DOHH2 (cell line): ENCODE measurements around the gene USH1C.

Experiments
- H3F3A ChIP-seq: fragments of 200-600 bp; sonication (generic), shearing (Covaris generic); 2 replicates; pipeline ENCODE4 v1.6.0; 2016; ENCODE audit warnings: antibody characterized with exemption, mild to moderate bottlenecking; ENCODE audit not compliant: control insufficient read depth, insufficient read depth
- H3K27ac ChIP-seq: fragments of 200-600 bp; sonication (generic); 2 replicates; pipeline ENCODE4 v1.5.1; 2014; ENCODE audit warnings: low read depth, mild to moderate bottlenecking, low read length, moderate library complexity
- H3K27me3 ChIP-seq: fragments of 200-600 bp; sonication (generic); 2 replicates; pipeline ENCODE4 v1.6.1; 2014; ENCODE audit warnings: mild to moderate bottlenecking, low read length, mixed read lengths; ENCODE audit not compliant: control insufficient read depth
- H3K36me3 ChIP-seq: fragments of 200-600 bp; sonication (generic); 2 replicates; pipeline ENCODE4 v1.6.1; 2014; ENCODE audit warnings: mild to moderate bottlenecking, low read length, moderate library complexity, mixed read lengths; ENCODE audit not compliant: control insufficient read depth
- H3K4me1 ChIP-seq: fragments of 200-600 bp; sonication (generic); 2 replicates; pipeline ENCODE4 v1.6.1; 2014; ENCODE audit warnings: mild to moderate bottlenecking, low read length, mixed read lengths; ENCODE audit not compliant: control insufficient read depth
- H3K4me2 ChIP-seq: fragments of 200-600 bp; sonication (generic); 2 replicates; pipeline ENCODE4 v1.6.0; 2014; ENCODE audit warnings: mild to moderate bottlenecking, low read length, moderate library complexity
- H3K4me3 ChIP-seq: fragments of 200-600 bp; sonication (generic); 2 replicates; pipeline ENCODE4 v1.5.1; 2014; ENCODE audit warnings: mild to moderate bottlenecking, low read length, mixed read lengths
- H3K79me2 ChIP-seq: fragments of 200-600 bp; sonication (generic); 2 replicates; pipeline ENCODE4 v1.6.1; 2014; ENCODE audit warnings: mild to moderate bottlenecking, low read length, mixed read lengths; ENCODE audit not compliant: control insufficient read depth
- H3K9me2 ChIP-seq: fragments of 200-600 bp; sonication (generic); replicated peaks from 2 replicates; pipeline ENCODE4 v1.6.1; 2014; ENCODE audit warnings: mild to moderate bottlenecking, low read length, mixed read lengths; ENCODE audit not compliant: control insufficient read depth
- H3K9me3 ChIP-seq: fragments of 200-600 bp; sonication (generic); 2 replicates; pipeline ENCODE4 v1.6.1; 2014; ENCODE audit warnings: antibody characterized with exemption, low read length, mixed read lengths; ENCODE audit not compliant: control insufficient read depth, insufficient read depth
- H4K20me1 ChIP-seq: fragments of 200-600 bp; sonication (generic); 2 replicates; pipeline ENCODE4 v1.6.0; 2014; ENCODE audit warnings: low read depth, mild to moderate bottlenecking, antibody characterized with exemption, low read length, moderate library complexity; ENCODE audit not compliant: control insufficient read depth, insufficient read depth
- EZH2phosphoT487 ChIP-seq: fragments of 200-600 bp; sonication (generic); IDR thresholded peaks from 2 replicates; pipeline ENCODE4 v1.6.1; 2017; ENCODE audit warnings: borderline replicate concordance, mild to moderate bottlenecking, antibody characterized with exemption, low read length, moderate library complexity, mixed read lengths
- TF ChIP-seq, protein P1 (sequence below): fragments of 200-600 bp; sonication (generic); IDR thresholded peaks from one replicate; pipeline ENCODE4 v1.5.1; 2014; ENCODE audit warnings: antibody characterized with exemption, mild to moderate bottlenecking, low read depth, low read length; ENCODE audit not compliant: poor library complexity, severe bottlenecking

USH1C gene

DNA sequence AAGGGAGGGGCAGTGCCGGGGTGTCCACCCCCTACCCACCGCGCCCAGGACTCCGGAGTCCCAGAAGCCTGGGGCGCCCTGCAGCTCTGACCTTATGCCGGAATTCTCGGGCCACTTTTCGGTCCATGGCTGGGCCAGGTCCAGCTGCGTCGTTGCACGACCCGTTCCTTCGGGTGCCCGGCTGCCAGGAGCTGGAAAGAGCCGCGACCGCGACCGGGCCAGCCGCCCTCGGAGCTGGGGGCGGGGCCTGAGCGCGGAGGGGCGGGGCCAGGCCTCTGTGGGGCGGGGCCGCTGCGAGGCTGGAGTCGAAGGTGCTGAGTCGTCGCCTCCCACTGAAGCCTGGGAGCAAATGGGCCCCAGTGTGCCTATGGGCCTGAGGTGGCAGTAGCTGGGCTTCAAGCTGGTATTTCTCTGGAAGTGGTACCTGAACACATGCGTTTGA is at the start of gene USH1C:
Gene USH1C, minus strand, starts transcription at position 236 of the 442 bp plus-strand sequence. Its CDS starts 109 bp downstream, at position 127.
- H3K4me3 ChIP-seq = no peak within 1 kb of the TSS
- H3K27ac ChIP-seq = no peak within 1 kb of the TSS
- H3K4me2 ChIP-seq = no peak within 1 kb of the TSS
- H3K9me2 ChIP-seq = no peaks in the 10 kb centered on the region
- no peaks in the 10 kb centered on the region for H4K20me1 ChIP-seq
- H3F3A ChIP-seq = no peaks in the 10 kb centered on the region
- no peaks in the 10 kb centered on the region for H3K9me3 ChIP-seq
- H3K4me1 ChIP-seq = no peaks in the 10 kb centered on the region
- H3K27me3 ChIP-seq = peaks cover 2% of the 10 kb centered on the region; the same call in 1 of the 2 replicates
- no peaks in the 10 kb centered on the region for H3K36me3 ChIP-seq
- no peaks in the 10 kb centered on the region for H3K79me2 ChIP-seq
- TF ChIP-seq EZH2phosphoT487 = no peak
- TF ChIP-seq, protein P1, sequence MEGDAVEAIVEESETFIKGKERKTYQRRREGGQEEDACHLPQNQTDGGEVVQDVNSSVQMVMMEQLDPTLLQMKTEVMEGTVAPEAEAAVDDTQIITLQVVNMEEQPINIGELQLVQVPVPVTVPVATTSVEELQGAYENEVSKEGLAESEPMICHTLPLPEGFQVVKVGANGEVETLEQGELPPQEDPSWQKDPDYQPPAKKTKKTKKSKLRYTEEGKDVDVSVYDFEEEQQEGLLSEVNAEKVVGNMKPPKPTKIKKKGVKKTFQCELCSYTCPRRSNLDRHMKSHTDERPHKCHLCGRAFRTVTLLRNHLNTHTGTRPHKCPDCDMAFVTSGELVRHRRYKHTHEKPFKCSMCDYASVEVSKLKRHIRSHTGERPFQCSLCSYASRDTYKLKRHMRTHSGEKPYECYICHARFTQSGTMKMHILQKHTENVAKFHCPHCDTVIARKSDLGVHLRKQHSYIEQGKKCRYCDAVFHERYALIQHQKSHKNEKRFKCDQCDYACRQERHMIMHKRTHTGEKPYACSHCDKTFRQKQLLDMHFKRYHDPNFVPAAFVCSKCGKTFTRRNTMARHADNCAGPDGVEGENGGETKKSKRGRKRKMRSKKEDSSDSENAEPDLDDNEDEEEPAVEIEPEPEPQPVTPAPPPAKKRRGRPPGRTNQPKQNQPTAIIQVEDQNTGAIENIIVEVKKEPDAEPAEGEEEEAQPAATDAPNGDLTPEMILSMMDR = no peak

DNA sequence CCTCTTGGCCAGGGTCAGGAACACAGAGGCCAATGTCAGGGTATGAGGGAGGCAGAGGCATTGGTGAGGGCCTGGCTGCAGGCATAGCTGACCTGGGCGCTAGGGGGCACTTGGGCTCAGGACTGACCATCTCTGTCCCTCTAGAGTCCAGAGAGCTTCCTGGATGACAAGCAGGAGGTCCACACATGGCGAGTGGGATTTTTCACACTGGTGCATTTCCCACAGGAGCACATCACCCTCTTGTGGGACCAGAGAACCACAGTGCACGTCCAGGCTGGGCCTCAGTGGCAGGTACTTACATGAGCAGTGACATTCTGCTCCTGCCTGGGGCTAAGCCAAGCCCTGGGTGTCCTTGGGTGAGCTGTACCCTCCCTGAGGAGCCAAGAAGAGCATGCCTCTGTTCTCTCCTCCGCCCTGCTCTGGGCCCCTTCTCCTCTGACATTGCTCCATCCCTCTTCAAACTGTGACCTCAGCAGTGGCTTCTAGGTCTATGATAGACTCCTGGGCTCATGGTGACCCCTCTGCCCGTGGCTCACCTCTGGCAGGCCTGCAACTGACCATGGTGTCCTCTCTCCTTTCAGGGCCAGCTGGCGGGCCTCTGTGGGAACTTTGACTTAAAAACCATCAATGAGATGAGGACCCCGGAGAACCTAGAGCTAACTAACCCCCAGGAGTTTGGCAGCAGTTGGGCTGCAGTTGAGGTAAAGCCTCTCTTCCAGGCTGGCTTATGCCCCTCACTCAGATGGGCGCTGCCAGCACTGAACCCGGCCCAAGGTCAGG is 49.4 kb upstream of the USH1C start:
- Histone ChIP-seq H3K9me3 (no peaks in the 10 kb centered on the region), H3K4me1 (no peaks in the 10 kb centered on the region), H3K36me3 (no peaks in the 10 kb centered on the region), H3K9me2 (no peaks in the 10 kb centered on the region), H3F3A (no peaks in the 10 kb centered on the region), H3K4me3 (no peak overlapping the region), H3K4me2 (no peak overlapping the region), H4K20me1 (no peaks in the 10 kb centered on the region), H3K79me2 (no peaks in the 10 kb centered on the region), H3K27ac (no peak overlapping the region), H3K27me3 (no peaks in the 10 kb centered on the region)
- no peak for TF ChIP-seq EZH2phosphoT487
- TF ChIP-seq, protein P1 = peak; percentile 1

DNA sequence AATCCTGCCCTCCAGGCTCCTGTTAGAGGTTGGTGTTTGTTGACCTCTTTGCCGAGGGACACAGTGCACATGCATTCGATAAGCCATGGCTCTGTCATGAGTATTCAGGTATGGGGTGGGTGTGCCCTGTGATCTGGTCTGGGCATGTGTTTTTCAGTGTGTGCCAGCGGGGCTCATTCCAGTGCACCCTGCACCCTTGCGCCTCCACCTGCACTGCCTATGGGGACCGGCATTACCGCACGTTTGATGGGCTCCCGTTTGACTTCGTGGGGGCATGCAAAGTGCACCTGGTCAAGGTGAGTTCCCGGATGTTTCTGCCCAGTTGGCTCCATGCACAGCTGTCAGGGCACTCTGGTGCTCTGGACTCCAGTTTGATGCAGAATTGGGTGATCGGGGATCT is 47.1 kb upstream of the USH1C start:
- Histone ChIP-seq H3K4me3 (no peak overlapping the region), H3K4me1 (no peaks in the 10 kb centered on the region), H3K9me2 (no peaks in the 10 kb centered on the region), H3F3A (no peaks in the 10 kb centered on the region), H3K9me3 (no peaks in the 10 kb centered on the region), H4K20me1 (no peaks in the 10 kb centered on the region), H3K79me2 (no peaks in the 10 kb centered on the region), H3K27me3 (no peaks in the 10 kb centered on the region), H3K36me3 (no peaks in the 10 kb centered on the region), H3K4me2 (no peak overlapping the region), H3K27ac (no peak overlapping the region)
- TF ChIP-seq EZH2phosphoT487 = no peak
- TF ChIP-seq, protein P1 = no peak
